Lower lobe of right lung (tissue), 2 donors: ENCODE results near the gene FAM43A. TPM values are rescaled to one million over a fixed set of nuclear protein-coding genes. Genes with fewer than 3 reads are reported as not detected.

ENCODE experiments used
- ATAC-seq, 2 donors: fragments of 200-7000 bp; cut with Tn5 transposase; one replicate each; pipeline ENCODE4 v1.9.1; 2020 to 2022; ENCODE audit warnings: mild to moderate bottlenecking in 2 of 2, moderate library complexity in 2 of 2
- DNase-seq: peaks from one replicate; pipeline ENCODE4 v3.0.0-alpha.2; 2020
- H3K27ac ChIP-seq: fragments of 200-600 bp; one replicate; pipeline ENCODE4 v1.8.0; 2022
- H3K27me3 ChIP-seq: fragments of 200-600 bp; one replicate; pipeline ENCODE4 v1.8.0; 2022; ENCODE audit warnings: low read depth
- H3K36me3 ChIP-seq: fragments of 200-600 bp; one replicate; pipeline ENCODE4 v1.8.0; 2022; ENCODE audit warnings: mild to moderate bottlenecking
- H3K4me1 ChIP-seq: fragments of 200-600 bp; one replicate; pipeline ENCODE4 v1.8.0; 2022
- H3K4me3 ChIP-seq: fragments of 200-600 bp; one replicate; pipeline ENCODE4 v1.8.0; 2022; ENCODE audit warnings: mild to moderate bottlenecking
- H3K9me3 ChIP-seq: fragments of 200-600 bp; one replicate; pipeline ENCODE4 v1.8.0; 2022
- intact Hi-C: fragments of 100-400 bp; cut with DNase I; formaldehyde crosslinking; loops from one replicate; pipeline ENCODE4 v1.11.0; 2022
- total RNA-seq: library from RNA; stranded (reverse); fragmentation: NEBNext Ultra II Directional; extraction: Animal tissue kit (Norgen Biotek cat#: 25700); gene quantifications from one replicate; pipeline ENCODE4 v1.2.1, GENCODE V29; 2021
- TF ChIP-seq, protein P1 (sequence below): fragments of 200-600 bp; IDR thresholded peaks from one replicate; pipeline ENCODE4 v1.8.0; 2022; ENCODE audit warnings: antibody characterized with exemption, mild to moderate bottlenecking
- donor health status: DM: no; HTN: yes; CAD: no; lungs with severe emphysema.

Gene FAM43A
- total RNA-seq, 1 donor from 2014 or later, result 12.9 TPM

DNA sequence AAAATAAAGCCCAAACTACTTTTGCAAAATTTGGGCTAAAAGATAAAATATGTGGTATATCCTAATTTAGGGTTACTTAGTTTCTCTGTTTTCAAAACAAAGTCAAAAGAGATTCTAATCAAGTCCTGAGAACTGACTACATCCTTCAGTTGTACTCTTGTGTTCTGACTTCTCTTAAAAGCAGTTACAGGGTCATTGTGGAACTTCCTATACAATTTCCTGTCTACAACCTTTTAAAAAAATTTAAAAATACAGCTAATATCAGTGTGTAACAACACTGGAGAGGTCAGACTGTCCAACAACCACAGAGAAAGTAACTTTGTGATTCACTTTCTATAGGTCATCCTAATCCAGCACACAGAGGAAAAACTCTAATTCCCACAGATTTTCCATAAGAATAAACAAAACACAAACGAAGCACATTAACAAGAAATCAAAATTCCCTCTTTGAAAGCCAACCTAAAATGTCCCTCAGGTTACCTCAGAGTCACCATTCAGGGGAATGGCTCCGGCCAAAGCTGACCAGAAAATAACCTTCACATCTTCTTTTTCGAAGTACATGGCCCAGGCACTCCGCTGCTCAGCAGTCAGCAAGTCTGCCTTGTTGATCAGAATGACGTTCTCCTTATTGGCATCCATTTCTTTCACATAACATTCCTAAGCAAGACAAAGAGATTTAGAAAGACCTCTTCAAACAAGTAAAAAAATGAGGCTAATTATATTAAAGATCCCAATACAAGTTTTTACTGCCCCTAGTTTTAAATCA, 27.0 kb upstream of the FAM43A start:
- no peaks in the 10 kb centered on the region for H3K9me3 ChIP-seq
- peaks cover 74% of the 10 kb centered on the region for H3K36me3 ChIP-seq
- H3K27ac ChIP-seq, result no peak overlapping the region
- TF ChIP-seq, protein P1, sequence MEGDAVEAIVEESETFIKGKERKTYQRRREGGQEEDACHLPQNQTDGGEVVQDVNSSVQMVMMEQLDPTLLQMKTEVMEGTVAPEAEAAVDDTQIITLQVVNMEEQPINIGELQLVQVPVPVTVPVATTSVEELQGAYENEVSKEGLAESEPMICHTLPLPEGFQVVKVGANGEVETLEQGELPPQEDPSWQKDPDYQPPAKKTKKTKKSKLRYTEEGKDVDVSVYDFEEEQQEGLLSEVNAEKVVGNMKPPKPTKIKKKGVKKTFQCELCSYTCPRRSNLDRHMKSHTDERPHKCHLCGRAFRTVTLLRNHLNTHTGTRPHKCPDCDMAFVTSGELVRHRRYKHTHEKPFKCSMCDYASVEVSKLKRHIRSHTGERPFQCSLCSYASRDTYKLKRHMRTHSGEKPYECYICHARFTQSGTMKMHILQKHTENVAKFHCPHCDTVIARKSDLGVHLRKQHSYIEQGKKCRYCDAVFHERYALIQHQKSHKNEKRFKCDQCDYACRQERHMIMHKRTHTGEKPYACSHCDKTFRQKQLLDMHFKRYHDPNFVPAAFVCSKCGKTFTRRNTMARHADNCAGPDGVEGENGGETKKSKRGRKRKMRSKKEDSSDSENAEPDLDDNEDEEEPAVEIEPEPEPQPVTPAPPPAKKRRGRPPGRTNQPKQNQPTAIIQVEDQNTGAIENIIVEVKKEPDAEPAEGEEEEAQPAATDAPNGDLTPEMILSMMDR, result no peak
- ATAC-seq (no peak), DNase-seq (no peak)
- intact Hi-C loops, result no loop called here
- H3K27me3 ChIP-seq, result no peaks in the 10 kb centered on the region
- H3K4me3 ChIP-seq, result no peak overlapping the region
- peaks cover 23% of the 10 kb centered on the region for H3K4me1 ChIP-seq

DNA sequence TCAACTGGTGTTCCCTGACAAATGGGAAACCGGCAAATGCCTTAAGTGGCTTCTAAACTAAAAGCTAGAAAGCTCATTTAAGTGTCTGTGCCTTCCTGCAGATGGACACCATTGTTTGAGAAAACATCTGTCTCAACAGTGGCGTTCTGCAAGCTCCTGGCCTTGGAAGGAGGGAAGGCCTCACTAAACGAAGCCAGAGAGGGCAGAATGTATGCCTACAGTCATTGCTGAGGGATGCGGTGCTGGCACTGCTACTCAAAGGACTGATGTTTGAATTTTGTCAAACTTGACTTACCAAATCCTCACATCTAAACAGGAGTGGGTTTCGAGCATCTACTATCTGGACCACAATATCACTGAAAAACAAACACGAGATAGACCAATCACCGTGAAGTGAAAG, 25.9 kb upstream of the FAM43A start:
- no peak for DNase-seq
- Histone ChIP-seq H3K9me3 (no peaks in the 10 kb centered on the region), H3K27ac (no peak overlapping the region), H3K4me3 (no peak overlapping the region), H3K27me3 (no peaks in the 10 kb centered on the region), H3K36me3 (peaks cover 75% of the 10 kb centered on the region), H3K4me1 (peaks cover 23% of the 10 kb centered on the region)
- intact Hi-C loops, result no loop called here
- TF ChIP-seq, protein P1, result no peak
- ATAC-seq, result no peak

DNA sequence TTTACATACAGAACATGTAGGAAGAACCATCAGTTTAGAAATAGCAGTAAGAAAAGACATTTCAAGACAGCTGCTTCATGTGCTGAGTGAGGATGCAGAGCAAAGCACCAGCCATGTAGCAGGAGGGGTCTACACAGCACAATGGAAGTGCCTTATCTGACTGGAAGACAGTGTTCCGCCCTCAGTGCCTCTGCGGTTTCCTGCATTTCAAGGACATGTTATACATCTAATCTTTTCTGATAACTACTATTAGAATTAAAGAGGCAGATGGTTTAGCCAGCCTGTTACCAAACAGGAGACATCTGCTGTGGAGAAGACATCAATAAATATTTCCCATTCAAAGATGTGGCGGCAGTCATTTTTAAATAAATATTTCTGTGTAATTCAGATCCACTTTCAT, 24.3 kb upstream of the FAM43A start:
- Histone ChIP-seq H3K4me3 (no peak overlapping the region), H3K9me3 (no peaks in the 10 kb centered on the region), H3K4me1 (peaks cover 23% of the 10 kb centered on the region), H3K36me3 (peaks cover 82% of the 10 kb centered on the region), H3K27ac (peak overlapping the region; percentile 53), H3K27me3 (no peaks in the 10 kb centered on the region)
- ATAC-seq (peak; percentile 41 to 68), DNase-seq (no peak)
- TF ChIP-seq, protein P1, result no peak
- intact Hi-C loops, result no loop called here

DNA sequence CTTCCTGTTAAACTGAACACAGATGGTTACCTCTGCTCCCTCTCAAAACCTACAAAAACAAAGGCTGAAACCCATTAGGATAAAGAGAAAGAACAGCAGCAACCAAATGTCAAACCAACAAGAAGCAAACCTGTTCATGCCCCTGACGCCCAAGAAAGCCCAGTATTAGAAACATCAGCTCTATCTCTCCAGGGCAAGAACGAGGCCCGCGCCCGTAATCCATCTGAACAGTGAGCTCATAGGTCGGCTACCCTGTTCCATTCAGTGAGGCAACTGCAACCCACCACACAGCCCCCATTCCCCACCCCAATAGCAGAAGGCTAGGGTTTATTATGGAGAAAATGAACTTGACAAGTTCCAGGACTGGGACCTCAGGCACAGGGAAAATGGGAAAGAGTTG, 23.7 kb upstream of the FAM43A start:
- peaks cover 87% of the 10 kb centered on the region for H3K36me3 ChIP-seq

DNA sequence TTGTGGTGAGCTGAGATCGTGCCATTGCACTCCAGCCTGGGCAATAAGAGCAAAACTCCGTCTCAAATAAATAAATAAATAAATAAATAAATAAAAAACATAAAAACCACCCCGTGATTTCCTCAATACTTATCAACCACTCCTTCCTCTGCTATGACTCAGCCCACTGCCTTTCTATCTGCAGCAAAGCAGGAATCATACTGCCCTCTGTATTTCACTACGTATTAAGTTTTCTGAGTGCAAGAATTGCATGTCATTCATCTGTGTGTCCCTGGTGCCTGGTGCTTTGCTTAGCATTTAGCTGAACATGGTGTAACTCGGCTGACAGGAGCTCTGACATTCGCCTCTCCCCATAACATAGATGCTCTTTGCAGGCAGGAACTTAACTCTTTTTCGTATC, 20.8 kb upstream of the FAM43A start:
- intact Hi-C loops, result no loop called here
- Histone ChIP-seq H3K4me1 (peaks cover 23% of the 10 kb centered on the region), H3K36me3 (peaks cover 76% of the 10 kb centered on the region), H3K27me3 (no peaks in the 10 kb centered on the region), H3K27ac (no peak overlapping the region), H3K9me3 (no peaks in the 10 kb centered on the region), H3K4me3 (no peak overlapping the region)
- TF ChIP-seq, protein P1, result no peak
- ATAC-seq (no peak), DNase-seq (no peak)

More for the DNA sequence above, 23.7 kb upstream of the FAM43A start:
- no peaks in the 10 kb centered on the region for H3K9me3 ChIP-seq
- TF ChIP-seq, protein P1, result no peak
- intact Hi-C loops, result no loop called here
- H3K27me3 ChIP-seq, result no peaks in the 10 kb centered on the region
- peak overlapping the region; percentile 53 for H3K27ac ChIP-seq
- ATAC-seq (no peak), DNase-seq (no peak)
- H3K4me1 ChIP-seq, result peaks cover 23% of the 10 kb centered on the region
- peak overlapping the region; percentile 7 for H3K4me3 ChIP-seq
